ENCODE measurements around the gene NLRP6.
"Not testable (repeated sequence)": the region's sequence is repeated elsewhere in the genome, so short reads cannot be mapped to it uniquely, and the experiment has no call there.

The NLRP6 gene

DNA sequence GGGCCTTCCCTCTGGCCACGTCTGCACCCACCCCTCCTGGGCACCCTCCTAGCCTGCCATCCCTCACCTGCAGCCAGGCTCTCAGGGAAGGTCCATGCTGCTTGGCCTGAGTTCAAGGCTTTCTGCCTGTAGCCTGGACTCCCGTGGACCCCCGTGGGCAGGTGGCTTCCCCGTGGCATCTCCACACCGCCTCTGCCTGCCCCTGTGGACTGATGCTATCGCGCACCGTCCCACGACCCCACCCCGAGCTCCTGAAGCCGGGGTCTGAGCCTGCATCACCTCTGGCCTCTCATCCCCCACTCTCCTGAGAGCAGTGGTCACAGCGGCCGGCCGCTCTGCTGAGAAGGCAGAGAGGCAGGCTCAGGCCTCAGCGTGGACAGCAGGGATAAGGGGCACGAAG lies 16.6 kb downstream of the NLRP6 start:
- DNase-seq: no peak

DNA sequence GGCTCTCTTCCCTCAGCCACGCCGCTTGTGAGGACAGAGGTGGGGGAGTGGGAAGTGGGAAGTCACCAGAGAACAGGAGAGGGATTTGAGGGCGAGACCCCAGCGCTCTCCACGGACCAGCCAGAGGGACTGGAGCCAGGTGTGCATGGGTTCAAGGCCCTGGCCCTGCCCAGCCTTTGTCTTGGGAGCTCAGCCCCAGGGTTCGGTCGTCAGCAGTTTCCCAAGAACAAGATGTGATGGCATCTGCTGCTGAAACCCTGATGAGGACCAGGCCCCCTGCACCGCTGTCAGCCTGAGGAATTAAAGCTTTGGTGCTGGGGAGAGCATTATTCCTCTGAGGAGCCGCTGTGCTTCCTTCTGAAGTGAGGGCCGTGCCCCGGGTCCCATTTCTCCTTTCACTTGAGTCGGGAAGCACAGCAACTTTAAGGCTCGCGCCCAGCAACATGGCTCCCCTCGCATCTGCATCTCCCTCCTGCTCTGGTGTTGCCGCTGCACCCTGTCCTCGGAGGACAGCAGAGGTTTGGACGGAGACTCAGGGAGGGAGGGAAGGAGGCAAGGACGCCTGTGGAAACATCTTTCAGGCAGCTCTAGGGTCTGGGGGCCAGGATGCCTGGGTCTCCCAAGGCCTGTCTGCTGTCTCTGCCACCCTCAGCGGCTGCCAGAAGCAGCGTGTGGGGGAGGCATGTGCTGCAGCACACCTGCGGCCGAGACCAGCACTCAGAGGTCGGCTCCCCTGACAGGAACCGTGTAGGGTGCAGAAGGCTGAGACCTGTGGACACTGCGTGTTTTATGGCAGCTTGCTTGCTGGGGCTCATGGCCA lies 17.4 kb downstream of the NLRP6 start:
- DNase-seq: no peak

DNA sequence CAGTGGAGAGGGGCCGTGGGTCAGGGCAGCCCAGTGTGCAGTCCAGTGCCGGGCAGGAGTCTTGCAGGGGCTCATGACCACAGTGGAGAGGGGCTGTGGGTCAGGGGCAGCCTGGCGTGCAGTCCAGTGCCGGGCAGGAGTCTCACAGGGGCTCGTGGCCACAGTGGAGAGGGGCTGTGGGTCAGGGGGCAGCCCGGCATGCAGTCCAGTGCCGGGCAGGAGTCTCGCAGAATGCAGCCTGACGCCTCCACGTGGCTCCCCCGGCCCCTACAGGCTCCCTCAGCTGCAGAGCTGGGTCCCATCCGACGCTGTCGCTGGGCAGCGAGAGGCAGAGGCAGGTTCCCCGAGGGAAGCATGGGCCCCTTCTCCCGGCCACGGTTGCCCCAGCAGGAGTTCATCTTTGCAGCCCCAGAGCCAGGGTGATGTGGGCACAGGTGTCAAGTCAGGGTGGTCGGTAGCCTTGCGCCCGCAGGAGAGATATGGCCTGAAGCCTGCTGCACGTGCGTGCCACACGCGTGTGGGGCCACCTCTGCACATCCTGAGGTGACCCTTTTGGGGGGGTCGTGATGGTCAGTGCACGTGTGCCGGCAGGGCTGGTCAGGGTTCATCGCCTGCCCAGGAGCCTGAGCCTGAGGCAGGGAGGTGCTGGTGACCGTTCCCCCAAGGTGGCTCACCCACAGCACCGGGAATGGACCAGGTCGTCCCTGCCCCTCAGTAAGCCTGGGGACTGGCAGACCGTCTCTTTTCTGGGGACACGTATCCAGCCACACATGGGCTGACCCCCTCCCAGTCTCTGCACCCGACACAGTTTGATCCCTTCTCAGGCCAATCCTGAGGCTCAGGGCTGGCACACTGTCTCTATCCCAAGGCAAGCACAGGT lies 18.2 kb downstream of the NLRP6 start:
- no peak for DNase-seq

DNA sequence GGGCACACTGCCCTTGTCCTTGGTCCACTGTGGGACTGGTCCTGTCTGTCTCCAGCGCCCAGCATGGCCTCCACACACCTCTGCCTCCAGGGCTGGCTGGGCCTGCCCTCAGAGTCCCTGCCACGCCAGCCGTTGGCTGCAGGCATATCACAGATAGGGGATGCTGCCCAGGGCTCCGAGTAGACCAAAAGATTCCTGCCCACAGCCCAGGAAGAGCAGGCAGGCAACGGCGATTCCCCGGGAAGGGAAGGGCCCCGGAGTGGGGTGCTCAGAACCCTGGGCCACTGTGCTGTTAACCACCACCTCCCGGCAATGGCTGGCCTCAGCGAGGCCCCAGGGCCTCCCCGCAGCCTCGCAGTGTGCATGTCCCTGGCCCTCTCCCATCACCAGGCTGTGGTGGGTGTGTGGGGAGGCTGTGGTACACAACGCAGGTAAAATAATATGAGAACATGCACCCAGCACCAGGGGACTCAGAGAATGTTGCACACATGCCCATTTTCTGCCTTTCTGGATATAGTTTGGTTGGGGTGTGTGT lies 18.9 kb downstream of the NLRP6 start:
- no peak for DNase-seq

DNA sequence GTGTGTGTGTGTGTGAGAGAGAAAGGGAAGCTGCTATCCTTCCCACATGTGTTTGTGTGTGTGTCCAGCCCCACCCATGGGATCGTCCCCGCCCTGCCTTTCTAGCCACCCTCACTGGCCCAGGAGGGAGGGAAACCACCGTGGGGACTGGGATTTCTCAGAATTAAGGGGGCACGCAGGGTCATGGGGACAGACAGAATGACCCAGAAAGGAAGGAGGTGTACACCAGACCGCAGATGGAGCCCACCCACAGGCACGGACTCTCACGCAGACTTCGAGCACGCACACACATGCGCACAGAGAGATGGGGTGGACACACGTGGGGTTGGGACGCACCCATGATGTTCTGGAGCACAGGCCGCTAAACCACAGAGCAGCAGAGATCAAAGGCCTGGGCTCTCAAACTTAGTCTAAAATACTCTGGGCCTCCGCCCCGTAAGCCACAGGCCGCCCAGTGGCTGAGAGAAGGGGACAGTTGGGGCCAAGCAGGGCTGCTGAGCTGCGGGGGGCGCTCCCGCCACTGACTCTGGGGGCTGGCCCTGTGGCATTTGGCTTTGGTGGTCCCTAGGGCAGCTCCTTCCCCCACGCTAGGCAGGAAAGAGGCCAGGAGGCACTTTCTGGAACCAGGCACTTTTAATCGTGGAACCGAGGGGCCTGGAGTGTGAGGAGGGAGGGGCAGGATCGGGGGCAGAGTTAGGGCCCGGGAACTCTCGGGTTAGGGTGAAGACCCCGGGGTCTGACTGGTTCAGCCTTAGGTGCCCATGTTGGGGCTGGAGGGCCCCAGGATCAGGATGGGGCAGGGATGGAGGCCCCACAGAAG lies 19.6 kb downstream of the NLRP6 start:
- DNase-seq: no peak

DNA sequence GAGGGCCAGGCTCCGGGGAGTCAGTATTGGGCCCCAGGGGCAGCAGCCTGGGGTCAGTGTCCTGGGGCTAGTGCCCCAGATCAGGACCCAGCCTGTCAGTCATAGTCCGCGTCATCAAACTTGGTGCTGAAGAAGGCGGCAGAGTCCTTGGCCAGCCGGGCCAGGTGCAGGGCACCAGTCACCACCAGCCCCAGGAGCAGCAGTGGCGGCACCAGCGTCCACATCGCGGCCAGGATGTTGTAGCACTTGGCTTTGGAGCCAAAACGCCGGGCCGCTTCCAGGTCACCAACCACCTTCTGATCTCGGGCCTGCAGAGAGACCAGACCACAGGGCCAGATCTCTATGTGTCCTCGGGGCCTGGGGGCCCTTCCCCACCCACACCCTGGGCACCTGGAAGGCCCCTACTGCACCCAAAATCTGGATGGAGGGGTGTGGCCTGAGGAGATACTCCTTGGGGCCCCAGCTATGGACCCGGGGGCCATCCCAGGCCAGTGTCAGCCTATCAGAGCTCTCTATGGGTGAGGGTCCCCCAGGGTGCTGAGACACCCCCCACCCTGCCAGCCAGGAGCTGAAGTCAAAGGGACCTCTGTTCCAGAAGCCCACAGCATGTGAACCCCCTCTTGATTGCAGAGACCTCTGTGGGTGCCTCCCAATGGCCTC lies 20.3 kb downstream of the NLRP6 start:
- no peak for DNase-seq

DNA sequence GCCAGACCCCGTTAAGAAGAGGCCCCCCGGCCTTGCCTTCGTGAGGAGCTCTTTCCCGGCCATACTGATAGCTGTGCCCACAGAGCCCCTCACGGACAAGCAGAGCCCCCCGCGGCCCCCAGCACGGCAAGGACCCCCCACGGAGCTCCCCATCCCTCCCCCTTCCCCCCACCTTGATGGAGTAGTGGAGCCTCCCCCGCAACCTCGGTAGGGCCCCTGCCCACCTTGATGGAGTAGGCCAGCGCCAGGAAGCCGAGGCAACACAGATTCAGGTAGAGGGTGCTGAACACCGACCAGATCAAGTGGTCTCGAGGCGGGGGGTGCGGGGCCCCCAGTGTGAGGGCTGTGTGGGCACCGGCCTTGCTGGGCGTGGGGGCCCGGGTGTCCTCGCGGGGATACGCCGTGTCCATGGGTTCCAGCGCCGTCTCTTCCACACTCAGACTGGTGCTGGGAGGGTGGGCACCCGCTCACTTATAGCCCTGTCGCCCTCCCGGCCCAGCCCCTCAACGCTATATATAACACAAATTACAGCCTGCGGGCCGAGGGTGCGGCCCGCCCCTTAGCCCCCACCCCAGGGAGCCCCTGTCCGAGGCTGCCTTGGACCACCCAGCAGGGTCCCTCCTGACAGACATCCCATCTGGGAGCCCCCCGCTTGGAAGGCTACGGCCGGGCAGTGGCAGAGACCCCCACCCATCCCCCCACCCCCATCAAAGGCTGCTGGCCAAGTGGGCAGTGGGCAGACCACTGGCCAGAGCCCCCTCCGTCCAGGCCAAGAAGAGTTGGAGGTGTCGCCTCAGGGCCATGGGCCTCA lies 21.1 kb downstream of the NLRP6 start, which contains the start of gene IFITM5:
IFITM5 (minus strand) TSS at position 446 of the 811 bp plus-strand sequence; CDS start at position 410, 36 bp downstream.
- no peak for DNase-seq

DNA sequence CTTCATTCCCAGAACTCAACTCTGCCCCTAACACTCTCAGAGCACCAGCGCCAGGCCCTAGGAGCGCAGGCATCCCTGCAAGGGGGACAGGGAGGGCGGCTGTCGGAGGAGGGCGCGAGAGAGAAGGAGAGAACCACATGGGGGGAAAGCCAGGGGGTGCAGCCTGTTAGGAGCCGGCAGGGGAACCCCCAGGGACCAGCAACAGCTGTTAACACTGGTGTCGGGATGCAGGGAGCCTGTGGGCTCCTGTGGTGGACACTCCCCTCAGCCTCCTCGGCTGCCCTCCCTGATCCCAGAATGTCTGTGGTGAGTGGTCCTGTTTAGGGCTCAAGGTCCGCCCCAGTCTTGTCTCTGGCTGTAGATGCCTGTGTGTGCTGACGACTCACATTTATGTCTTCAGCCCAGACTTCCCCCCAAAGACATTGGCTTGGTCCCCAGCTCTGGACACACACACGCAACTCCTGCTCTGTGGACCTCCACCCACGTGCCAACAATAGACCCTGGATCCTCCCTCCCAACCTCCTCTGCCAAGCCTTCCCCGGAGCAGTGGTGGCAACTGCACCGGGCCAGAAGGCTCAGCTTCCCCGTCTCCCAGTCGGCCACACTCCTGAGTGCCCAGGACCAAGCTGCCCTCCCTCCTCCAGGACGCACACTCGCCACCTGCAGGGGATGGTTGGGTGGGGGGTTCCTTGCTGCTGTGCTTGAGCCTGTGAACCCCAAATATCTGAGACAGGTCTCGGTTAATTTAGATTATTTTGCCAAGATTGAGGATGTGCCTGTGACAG lies 21.9 kb downstream of the NLRP6 start:
- no peak for DNase-seq

DNA sequence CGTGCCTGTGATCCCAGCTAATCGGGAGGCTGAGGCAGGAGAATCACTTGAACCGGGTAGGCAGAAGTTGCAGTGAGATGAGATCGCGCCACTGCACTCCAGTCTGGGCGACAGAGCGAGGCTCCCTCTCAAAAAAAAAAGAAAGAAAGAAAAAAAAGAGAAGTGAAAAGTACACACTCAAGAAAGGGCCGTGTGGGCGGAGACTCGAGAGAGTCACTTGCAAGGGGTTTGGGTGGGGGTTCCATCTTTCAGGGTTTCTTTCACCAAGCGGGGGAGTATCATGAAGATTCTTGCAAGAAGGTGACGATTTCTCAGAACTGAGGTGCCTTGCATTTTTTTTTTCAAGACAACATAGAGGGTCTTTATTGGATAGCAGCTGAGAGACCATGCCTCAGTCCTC lies 25.2 kb downstream of the NLRP6 start:
- DNase-seq: no peak

DNA sequence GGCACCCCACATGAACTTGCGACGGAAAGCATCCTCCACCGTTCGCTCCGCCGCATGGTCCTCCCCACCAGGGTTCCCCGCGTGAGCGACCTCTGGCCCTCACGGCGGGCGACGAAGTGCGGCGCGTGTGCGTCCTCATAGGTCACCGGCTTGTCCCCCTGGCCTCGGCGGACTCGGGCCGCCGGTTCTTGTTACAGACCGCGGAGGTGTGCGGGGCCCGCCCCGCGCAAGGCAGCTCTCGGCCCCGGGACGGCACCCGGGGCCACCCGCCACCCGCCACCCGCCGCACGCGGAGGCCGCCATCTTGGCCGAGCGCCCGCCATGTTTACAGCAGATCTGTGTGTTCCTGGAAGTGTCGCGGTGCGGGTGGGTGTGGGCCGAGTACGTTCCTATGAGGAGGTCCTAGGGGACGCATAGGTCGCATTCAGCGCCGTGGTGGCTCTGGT lies 25.9 kb downstream of the NLRP6 start:
- no peak for DNase-seq

DNA sequence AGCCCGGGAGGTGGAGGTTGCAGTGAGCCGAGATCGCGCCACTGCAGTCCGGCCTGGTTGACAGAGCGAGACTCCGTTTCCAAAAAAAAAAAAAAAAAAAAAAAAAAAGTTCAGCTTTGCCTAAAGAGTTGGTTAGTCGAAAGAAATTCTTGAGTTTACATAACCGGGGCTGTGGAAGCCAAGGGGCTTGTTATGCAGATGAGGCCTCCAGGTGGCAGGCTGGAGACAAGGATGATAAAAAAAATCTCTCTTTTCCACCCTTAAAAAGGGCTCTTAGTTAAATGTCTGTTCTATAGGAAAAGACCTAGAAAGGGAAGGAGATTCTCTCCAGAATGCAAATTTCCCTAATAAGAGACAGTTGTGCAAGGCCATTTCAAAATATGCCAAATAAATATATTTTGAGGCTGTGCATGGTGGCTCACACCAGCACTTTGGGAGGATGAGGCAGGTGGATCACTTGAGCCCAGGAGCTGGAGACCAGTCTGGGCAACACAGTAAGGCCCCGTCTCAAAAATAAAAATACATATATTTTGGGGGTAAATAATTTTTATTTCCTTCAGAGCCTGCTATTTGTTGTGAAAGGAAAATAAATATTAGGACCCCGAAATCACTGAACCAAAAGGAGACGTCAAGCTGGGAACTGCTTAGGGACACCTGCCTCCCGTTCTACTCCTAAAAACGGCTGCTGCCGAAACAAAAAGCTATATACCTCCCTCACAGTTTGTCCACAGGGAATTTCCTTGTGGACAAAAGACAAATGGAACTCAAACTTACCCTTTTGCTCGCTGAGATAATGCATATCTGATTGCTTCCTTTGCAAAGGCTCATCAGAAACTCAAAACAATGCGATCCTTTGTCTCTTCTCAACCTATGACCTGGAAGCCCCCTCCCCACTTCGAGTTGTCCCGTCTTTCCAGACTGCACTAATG lies 27.0 kb downstream of the NLRP6 start:
- DNase-seq: peak; percentile 56

DNA sequence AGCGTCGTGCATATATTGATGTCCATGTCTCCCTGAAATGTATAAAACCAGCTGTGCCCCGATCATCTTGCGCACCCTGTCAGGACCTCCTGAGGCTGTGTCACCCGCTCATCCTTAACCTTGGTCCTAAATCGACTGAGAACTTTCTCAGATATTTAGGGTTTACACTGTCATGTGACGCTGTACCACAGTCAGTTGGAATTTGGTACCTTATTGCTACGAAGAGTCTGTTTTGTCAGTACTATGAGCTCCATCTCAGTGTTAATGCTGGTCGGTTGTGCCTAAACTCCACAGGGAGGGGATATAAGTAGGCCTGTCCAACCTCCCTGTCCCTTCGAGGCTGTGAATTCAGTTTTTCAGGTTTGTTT lies 27.6 kb downstream of the NLRP6 start:
- DNase-seq: no peak

DNA sequence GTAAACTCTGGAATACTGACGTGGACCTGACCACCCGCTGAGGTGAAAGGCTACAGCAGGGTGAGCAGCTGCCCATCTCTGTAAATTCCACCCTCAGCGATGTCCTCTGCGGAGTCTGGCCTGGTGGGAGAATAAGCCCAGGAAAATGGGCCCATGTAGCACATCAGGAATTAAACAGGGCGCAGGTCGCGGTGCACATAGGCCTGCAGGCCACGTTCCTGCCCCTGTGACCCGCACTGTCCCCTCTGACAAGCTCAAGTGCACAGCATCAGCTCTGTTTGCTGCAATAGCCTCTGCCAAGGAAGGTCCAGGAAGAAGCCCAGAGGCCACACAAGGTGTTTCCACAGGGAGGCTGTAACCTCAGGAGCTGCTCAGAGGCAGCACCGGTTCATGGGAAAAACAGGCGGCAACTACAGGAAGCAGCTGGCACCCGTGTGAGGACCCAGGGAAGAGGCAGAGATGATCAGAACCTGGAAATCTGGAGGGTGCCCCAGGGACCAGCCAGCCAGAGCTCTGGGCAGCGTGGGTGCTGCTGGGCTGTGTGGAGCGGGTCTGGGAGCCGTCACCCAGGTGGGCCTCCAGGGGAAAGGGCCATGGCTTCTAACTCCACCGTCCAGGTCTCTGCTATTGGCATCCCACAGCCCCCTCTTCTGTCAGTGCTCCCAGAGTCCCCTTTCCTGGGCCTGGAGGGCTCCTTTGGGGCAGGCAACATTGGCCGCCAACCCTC lies 28.6 kb downstream of the NLRP6 start:
- DNase-seq: no peak

DNA sequence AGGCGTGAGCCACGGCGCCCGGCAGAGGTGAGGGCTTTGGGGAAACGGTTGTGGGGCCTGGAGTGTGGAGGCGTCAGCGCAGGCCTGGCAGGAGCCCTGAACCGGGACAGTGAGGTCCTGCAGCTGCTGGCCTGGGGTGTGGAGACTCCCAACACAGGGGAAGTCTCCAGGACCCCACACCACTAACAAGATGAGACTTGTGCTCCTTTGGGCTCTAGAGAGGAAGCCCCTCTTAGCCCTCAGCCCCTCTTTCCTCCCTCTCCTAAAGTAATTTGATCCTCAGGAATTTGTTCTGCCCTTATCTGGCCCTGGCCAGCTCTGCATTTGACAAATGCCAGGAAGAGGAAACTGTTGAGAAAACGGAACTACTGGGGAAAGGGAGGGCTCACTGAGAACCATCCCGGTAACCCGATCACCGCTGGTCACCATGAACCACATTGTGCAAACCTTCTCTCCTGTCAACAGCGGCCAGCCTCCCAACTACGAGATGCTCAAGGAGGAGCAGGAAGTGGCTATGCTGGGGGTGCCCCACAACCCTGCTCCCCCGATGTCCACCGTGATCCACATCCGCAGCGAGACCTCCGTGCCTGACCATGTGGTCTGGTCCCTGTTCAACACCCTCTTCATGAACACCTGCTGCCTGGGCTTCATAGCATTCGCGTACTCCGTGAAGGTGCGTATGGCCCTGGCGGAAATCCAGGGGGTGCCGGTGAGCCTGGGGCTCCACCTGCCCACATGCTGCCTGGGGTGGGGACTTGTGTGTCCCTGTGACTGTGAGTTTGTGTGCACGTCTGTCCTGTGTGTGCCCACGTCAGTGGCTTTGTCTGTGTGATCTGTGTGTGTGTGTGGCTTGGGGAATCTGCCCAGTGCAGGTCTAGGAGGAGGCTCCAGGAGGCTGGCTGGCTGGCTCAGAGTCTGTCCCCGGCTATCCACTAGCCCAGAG lies 29.8 kb downstream of the NLRP6 start, which contains the start of gene IFITM2:
IFITM2 (plus strand) TSS at position 51 of the 943 bp plus-strand sequence; CDS start at position 428, 377 bp downstream.
- DNase-seq: not testable (repeated sequence)

DNA sequence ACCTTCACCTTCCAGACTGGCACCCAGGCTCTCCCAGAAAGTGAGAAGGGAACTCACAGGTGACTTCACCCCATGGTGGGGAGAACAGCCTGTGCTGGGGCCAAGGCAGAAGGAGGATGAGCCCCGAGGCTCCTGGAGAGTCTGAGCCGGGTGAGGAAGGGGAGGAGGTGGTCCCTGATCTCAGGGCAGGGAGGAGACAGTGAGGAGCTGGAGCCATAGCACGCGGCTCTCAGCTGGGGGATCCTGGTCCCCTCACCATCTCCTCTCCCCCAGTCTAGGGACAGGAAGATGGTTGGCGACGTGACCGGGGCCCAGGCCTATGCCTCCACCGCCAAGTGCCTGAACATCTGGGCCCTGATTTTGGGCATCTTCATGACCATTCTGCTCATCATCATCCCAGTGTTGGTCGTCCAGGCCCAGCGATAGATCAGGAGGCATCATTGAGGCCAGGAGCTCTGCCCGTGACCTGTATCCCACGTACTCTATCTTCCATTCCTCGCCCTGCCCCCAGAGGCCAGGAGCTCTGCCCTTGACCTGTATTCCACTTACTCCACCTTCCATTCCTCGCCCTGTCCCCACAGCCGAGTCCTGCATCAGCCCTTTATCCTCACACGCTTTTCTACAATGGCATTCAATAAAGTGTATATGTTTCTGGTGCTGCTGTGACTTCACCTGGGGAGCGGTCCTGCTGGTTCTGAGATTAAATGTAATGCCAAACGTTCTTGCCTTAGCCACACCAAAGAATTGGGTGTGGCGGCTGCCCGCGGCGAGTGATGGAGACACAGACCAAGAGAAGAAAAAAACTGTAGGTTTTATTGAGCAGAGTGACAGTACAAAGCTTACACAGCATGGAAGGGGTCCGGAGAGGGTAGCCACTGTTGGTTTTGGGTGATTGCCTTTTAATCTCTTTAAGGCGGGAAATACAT lies 30.8 kb downstream of the NLRP6 start:
- peak; percentile 40 for DNase-seq

Data from effector CD4-positive, alpha-beta T cell (primary cell).